Effector memory CD8-positive, alpha-beta T cell (primary cell): ENCODE data around the gene THBS3.
"Not testable (repeated sequence)": the region's sequence is repeated elsewhere in the genome, so short reads cannot be mapped to it uniquely, and the experiment has no call there.

Experiments used
- ATAC-seq: fragments of 150-1000 bp; cut with Tn5 transposase; replicated peaks from 2 replicates; pipeline ENCODE4 v1.10.0; 2021; ENCODE audit warnings: mild to moderate bottlenecking, moderate library complexity
- DNase-seq, 3 experiments: peaks; one replicate each; pipeline ENCODE4 v3.0.0; 2021
- H3K27ac Mint-ChIP-seq, 2 donors: one replicate each; pipeline ENCODE4 v1.8.0; 2022; ENCODE audit warnings: mild to moderate bottlenecking in 2 of 2, mixed read lengths in 2 of 2, moderate library complexity in 2 of 2
- H3K27me3 Mint-ChIP-seq, 2 donors: one replicate each; pipeline ENCODE4 v1.8.0; 2022; ENCODE audit warnings: mixed read lengths in 2 of 2
- H3K36me3 Mint-ChIP-seq: one replicate; pipeline ENCODE4 v1.8.0; 2022; ENCODE audit warnings: mild to moderate bottlenecking, moderate library complexity, mixed read lengths; ENCODE audit not compliant: insufficient read depth
- H3K4me1 Mint-ChIP-seq, 2 donors: one replicate each; pipeline ENCODE4 v1.8.0; 2022; ENCODE audit warnings: low read depth in 2 of 2, mixed read lengths in 2 of 2
- H3K4me3 Mint-ChIP-seq, 2 donors: one replicate each; pipeline ENCODE4 v1.8.0; 2022; ENCODE audit warnings: mild to moderate bottlenecking in 2 of 2, mixed read lengths in 2 of 2, moderate library complexity in 2 of 2
- H3K9me3 Mint-ChIP-seq, 2 donors: one replicate each; pipeline ENCODE4 v1.8.0; 2022; ENCODE audit warnings: mixed read lengths in 2 of 2

The THBS3 gene

DNA sequence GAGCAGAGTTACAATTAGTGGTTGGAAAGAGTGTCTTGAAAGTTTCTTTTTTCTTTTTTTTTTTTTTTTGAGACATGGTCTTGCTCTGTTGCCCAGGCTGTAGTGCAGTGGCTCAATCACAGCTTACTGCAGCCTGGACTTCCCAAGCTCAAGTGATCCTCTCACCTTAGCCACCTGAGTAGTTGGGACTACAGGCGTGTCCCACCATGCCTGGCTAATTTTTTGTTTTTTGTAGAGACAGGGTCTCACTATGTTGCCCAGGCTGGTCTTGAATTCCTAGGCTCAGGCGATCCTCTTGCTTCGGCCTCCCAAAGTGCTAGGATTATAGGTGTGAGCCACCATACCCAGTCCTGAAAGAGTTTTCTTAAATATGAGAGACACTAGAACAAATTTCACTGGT lies 39.1 kb upstream of the THBS3 start:
- not testable (repeated sequence) for ATAC-seq, H3K27ac Mint-ChIP-seq, H3K9me3 Mint-ChIP-seq, H3K27me3 Mint-ChIP-seq, DNase-seq
- Mint-ChIP-seq H3K4me3 (peak overlapping the region in 1 of 2 donors; percentile 6), H3K36me3 (peaks cover 29% of the 10 kb centered on the region), H3K4me1 (peaks cover 19% of the 10 kb centered on the region in 2 donors)

DNA sequence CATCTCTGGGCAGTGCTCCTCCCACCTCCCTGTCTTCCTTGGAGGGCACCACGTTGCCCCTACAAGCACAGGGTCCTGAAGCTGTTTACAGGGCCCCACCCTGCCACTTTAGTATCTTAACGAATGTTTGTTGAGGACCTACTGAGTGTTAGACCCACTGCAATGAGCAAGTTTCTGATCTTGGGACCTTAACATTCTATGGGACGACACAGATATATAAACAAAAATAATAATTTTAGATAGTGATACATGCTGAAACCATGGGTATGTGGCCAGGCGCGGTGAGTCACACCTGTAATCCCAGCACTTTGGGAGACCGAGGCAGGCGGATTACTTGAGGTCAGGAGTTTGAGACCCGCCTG lies 37.4 kb upstream of the THBS3 start:
- peaks cover 0 to 2% of the 10 kb centered on the region in 2 donors for H3K9me3 Mint-ChIP-seq
- no peak for DNase-seq
- H3K4me3 Mint-ChIP-seq, result peak overlapping the region; percentile 78 to 83
- ATAC-seq, result no peak
- H3K36me3 Mint-ChIP-seq, result peaks cover 29% of the 10 kb centered on the region
- peak overlapping the region; percentile 97 to 98 for H3K27ac Mint-ChIP-seq
- peaks cover 28 to 32% of the 10 kb centered on the region in 2 donors for H3K4me1 Mint-ChIP-seq
- no peaks in the 10 kb centered on the region for H3K27me3 Mint-ChIP-seq

DNA sequence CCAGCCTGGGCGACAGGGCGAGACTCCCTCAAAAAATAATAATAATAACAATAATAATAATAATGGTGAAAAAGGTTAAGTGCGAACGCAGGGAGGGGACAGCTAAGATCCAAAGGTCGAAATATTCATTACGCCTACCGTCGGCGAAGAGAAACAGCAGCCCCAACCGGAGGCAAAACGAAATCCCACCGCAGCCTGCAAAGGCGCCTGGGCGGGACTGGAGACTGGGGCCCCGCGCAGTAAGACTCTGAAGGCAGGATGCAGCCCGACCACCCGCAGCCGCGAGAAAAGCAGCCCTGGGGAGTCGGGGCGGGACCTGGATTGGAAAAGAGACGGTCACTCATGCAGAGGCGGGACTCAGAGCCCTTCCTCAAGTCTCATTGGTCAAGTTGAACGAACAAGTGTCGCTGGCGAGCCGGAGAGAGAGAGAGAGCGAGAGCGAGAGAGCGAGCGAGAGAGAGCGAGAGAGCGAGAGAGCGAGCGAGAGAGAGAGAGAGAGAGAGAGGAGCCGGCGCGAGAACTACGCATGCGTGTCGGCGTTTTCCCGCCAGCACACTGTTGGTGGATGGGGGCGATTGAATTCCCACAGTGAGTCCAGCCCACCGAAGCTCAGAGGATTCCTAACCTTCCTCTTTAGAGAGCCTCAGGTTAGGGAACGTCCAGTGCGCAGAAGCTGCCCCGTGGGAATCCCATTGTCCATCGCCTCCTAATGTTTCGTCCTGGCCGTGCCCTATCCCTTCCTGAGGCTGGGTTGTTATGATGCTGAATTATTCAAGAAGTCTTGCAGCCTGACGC lies 36.9 kb upstream of the THBS3 start:
- peak overlapping the region; percentile 97 to 98 for H3K27ac Mint-ChIP-seq

DNA sequence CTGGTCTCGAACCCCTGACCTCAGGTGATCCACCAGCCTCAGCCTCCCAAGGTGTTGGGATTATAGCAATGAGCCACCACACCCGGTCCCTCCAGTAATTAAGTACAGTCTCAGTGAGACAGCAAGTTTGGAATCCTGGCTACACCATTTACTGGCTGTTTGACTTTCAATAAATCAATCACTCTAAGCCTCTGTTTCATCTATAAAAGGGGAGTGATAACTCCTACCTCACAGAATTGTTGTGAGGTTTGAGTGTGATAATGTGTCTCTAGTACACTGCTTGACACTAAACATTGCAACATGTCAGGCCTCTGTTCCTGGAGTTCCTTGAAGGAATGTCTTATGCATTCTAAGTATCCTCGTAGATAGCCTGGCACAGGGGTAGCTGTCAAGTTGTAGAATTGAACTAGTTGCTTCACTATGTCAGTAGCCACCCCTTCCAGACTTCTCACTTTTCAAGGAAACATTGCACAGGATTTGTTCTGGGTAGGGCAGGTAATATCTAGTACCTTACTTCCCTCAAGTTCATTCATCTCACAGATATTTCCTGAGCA lies 35.2 kb upstream of the THBS3 start:
- H3K4me1 Mint-ChIP-seq, result peaks cover 28 to 32% of the 10 kb centered on the region in 2 donors

More for the DNA sequence above, 36.9 kb upstream of the THBS3 start:
- peak overlapping the region; percentile 78 to 83 for H3K4me3 Mint-ChIP-seq
- H3K4me1 Mint-ChIP-seq, result peaks cover 24 to 32% of the 10 kb centered on the region in 2 donors
- no peaks in the 10 kb centered on the region for H3K27me3 Mint-ChIP-seq
- ATAC-seq (peak; percentile 96), DNase-seq (peak; percentile 92 to 97 (median 95))
- peaks cover 0 to 2% of the 10 kb centered on the region in 2 donors for H3K9me3 Mint-ChIP-seq
- H3K36me3 Mint-ChIP-seq, result peaks cover 29% of the 10 kb centered on the region

DNA sequence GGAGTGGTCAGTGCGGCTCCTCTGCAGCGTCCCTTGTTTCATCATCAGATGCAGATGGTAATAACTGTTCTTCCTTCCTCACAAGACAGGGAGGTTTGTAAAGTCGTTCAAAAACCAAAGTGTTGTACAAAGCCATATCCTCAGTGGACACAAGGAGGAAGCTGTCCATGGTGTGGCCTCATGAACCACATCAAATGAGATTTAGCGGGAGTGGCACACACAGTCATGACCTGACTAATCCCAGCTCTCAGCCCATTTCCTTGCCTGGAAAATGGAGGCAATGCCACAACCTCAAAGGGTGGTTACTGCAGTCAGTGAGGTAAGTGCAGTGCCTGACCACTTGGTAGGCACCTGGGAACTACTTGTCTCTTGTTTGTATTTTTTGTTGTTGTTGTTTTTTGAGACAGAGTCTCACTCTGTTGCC lies 34.2 kb upstream of the THBS3 start:
- Mint-ChIP-seq H3K9me3 (peaks cover 0 to 2% of the 10 kb centered on the region in 2 donors), H3K27me3 (no peaks in the 10 kb centered on the region), H3K36me3 (peaks cover 42% of the 10 kb centered on the region), H3K27ac (peak overlapping the region; percentile 91 to 92), H3K4me1 (peaks cover 28 to 32% of the 10 kb centered on the region in 2 donors), H3K4me3 (peak overlapping the region; percentile 85 to 87)
- DNase-seq (no peak), ATAC-seq (no peak)

More for the DNA sequence above, 35.2 kb upstream of the THBS3 start:
- ATAC-seq, result no peak
- no peaks in the 10 kb centered on the region for H3K27me3 Mint-ChIP-seq
- peak overlapping the region; percentile 78 to 83 for H3K4me3 Mint-ChIP-seq
- H3K27ac Mint-ChIP-seq, result peak overlapping the region; percentile 97 to 98
- no peak for DNase-seq
- peaks cover 0 to 2% of the 10 kb centered on the region in 2 donors for H3K9me3 Mint-ChIP-seq
- H3K36me3 Mint-ChIP-seq, result peaks cover 36% of the 10 kb centered on the region

DNA sequence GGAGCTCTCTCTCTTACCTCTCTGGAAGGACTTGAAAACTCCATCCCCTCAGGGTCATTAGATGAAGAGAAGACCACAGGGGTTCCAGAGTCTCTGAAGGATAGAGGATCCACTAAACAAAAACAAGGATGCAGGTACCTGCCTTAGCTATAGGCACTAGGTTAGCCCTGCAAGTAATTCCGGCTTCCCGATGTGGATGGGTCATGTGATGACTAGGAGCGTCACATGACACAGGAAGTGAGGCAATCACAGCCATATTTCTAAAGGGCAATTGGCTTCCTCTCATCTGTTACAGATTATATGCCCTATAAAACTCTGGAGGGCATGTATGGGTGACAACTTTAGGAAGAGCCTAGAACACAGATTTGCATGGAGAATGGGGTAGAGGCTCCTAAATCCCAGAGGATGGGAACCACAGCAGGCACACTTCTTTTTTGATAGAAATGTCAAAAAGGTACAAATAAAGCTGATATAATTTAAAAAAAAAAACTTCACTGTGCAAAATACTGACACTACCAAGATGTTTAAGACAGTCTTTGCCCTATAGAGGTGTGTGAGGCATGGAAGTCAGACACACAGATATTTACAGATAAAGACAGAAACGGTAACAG lies 33.5 kb upstream of the THBS3 start:
- peak overlapping the region; percentile 85 to 87 for H3K4me3 Mint-ChIP-seq
- DNase-seq, result peak; percentile 62 to 70 (median 68)
- H3K9me3 Mint-ChIP-seq, result peaks cover 0 to 2% of the 10 kb centered on the region in 2 donors
- H3K4me1 Mint-ChIP-seq, result peaks cover 28 to 32% of the 10 kb centered on the region in 2 donors
- peaks cover 38% of the 10 kb centered on the region for H3K36me3 Mint-ChIP-seq
- no peaks in the 10 kb centered on the region for H3K27me3 Mint-ChIP-seq
- peak; percentile 32 for ATAC-seq
- H3K27ac Mint-ChIP-seq, result peak overlapping the region; percentile 91 to 92

DNA sequence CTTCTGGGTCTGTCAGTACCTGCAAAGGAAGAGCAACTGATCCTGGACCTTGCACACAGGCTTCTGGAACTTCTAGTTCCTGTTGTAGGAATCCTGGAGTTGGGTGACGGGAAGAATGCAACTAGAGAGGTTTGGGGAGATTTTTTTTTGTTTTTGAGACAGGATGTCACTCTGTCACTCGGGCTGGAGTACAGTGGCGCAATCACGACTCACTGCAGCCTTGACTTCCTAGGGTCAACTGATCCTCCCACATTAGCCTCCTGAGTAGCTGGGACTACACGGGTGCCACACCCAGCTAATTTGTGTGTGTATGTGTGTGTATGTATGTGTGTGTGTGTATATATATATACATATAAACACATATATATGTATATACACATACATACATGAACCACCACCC lies 28.8 kb upstream of the THBS3 start:
- DNase-seq (no peak), ATAC-seq (no peak)
- H3K36me3 Mint-ChIP-seq, result peaks cover 24% of the 10 kb centered on the region
- no peak overlapping the region for H3K4me3 Mint-ChIP-seq
- H3K4me1 Mint-ChIP-seq, result peaks cover 14 to 22% of the 10 kb centered on the region in 2 donors
- no peaks in the 10 kb centered on the region for H3K9me3 Mint-ChIP-seq
- H3K27ac Mint-ChIP-seq, result no peak overlapping the region
- no peaks in the 10 kb centered on the region for H3K27me3 Mint-ChIP-seq

DNA sequence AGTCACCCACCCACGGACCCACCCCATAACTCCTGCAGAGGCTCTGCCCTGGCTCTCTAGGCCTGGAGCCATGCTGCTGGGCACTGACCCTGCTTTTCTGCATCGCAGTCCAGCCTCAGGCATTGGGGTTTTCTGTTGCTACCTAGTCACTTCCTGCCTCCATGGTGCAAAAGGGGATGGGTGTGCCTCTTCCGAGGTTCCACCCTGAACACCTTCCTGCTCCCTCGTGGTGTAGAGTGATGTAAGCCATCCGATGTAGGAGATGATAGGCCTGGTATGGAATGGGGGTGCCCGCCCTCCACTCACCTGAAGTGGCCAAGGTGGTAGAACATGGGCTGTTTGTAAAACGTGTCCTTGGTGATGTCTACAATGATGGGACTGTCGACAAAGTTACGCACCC lies 27.7 kb upstream of the THBS3 start:
- peak; percentile 51 for ATAC-seq
- not testable (repeated sequence) for H3K4me3 Mint-ChIP-seq, DNase-seq, H3K27me3 Mint-ChIP-seq, H3K9me3 Mint-ChIP-seq
- H3K27ac Mint-ChIP-seq, result peak overlapping the region in 1 of 2 donors; percentile 12
- H3K4me1 Mint-ChIP-seq, result peaks cover 4 to 12% of the 10 kb centered on the region in 2 donors
- H3K36me3 Mint-ChIP-seq, result peaks cover 24% of the 10 kb centered on the region

DNA sequence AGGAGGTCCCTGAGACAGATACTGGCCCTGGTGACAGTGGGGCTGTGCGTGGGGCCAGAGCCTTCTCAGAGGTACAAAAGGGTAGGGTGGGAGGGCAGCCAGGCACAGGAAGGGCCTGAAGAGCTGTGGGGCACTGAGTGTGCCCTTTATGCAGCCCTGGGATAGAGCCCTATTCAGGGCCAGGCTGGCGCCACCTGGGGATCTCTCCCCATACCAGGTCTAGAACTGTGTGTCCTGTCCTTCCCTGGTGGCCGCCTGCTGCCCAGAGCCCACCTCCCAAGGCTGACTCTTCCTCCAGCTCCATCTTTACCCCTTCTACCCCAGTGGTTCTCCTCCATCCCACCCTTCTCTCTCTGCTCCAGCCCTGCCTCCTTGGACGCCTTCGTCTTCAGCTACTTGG lies 25.8 kb upstream of the THBS3 start:
- DNase-seq, H3K9me3 Mint-ChIP-seq, H3K27me3 Mint-ChIP-seq, H3K4me3 Mint-ChIP-seq, H3K4me1 Mint-ChIP-seq, ATAC-seq, H3K27ac Mint-ChIP-seq: not testable (repeated sequence)
- H3K36me3 Mint-ChIP-seq, result peaks cover 17% of the 10 kb centered on the region

DNA sequence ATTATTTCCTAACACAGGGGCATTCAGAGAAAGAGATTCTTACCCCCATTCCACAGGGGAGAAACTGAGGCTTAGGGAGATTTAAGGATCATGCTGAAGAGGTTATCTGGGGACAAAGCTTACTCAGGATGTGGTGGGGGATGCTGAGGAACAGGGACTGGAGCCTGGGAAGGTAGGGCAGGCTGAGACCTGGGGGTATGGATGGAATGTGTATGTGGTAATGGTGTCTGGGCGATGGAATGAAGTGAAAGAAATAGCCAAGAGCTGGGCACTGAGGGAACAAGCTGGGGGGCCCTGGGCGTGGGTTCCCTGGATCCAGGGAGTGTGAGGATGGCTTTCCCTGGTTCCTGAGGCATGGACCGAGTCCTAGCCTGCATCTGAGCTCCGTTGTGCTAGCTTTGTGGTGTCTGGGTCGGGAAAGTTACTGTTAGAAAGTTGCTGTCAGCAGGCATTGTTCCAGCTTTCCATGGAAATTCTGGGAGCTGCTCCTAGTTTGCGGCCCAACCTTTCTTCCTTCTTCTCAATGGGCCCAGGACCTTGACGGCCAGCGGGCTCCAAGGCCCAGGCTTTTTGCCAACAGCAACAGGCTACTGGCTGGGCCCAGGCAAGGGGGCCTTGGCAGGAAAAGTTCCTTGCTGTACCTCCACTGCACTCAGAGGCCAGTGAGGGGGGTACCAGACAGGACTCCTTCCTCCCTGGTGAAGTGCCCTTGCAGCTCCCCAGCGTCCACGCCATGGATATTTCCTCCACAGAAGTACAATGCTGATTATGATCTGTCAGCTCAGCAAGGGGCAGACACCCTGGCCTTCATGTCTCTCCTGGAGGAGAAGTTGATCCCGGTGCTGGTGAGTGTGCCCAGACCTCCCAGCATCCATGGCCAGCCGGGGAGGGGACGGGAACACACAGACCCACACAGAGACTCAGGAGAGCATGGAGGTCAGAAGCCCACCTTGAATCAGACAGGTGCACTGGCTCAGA lies 24.6 kb upstream of the THBS3 start:
- not testable (repeated sequence) for DNase-seq

DNA sequence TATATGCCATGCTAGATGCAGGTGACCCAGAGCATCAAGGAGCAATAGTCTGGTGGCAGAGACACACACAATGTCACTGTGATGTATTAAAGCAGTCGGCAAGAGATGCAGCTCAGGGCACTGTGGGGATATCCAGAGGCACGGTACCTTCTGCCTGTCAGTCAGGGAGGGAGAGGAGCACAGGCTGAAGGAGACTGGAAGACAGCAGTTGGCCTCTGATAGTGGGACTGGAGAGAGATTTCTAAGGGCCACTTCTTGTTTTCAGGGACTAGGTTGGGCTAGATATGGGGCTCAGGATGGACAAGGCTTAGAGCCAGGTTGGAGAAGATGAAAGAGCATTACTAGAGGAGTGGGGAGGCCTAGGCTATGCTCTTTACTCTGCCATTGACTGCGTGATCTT lies 23.6 kb upstream of the THBS3 start:
- not testable (repeated sequence) for H3K27me3 Mint-ChIP-seq, ATAC-seq, DNase-seq, H3K27ac Mint-ChIP-seq, H3K9me3 Mint-ChIP-seq, H3K4me3 Mint-ChIP-seq
- H3K36me3 Mint-ChIP-seq, result peaks cover 21% of the 10 kb centered on the region
- peaks cover 13 to 20% of the 10 kb centered on the region in 2 donors for H3K4me1 Mint-ChIP-seq

More for the DNA sequence above, 24.6 kb upstream of the THBS3 start:
- not testable (repeated sequence) for H3K9me3 Mint-ChIP-seq, ATAC-seq, H3K27ac Mint-ChIP-seq, H3K4me3 Mint-ChIP-seq, H3K27me3 Mint-ChIP-seq
- Mint-ChIP-seq H3K4me1 (peaks cover 4 to 12% of the 10 kb centered on the region in 2 donors), H3K36me3 (peaks cover 15% of the 10 kb centered on the region)

DNA sequence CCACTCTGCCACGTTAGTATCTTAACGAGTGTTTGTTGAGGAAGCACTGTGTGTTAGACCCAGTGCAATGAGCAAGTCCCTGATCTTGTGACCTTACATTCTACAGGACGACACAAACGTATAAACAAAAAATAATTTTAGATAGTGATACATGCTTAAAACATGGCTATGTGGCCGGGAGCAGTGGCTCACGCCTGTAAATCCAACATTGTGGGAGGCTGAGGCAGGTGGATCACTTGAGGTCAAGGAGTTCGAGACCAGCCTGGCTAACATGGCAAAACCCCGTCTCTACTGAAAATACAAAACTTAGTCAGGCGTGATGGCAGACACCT lies 20.4 kb upstream of the THBS3 start:
- ATAC-seq, result no peak
- Mint-ChIP-seq H3K4me3 (peak overlapping the region; percentile 88 to 92), H3K4me1 (peaks cover 12 to 15% of the 10 kb centered on the region in 2 donors)

More for the DNA sequence above, 20.4 kb upstream of the THBS3 start:
- no peaks in the 10 kb centered on the region for H3K9me3 Mint-ChIP-seq
- H3K27ac Mint-ChIP-seq, result peak overlapping the region; percentile 91 to 93
- H3K36me3 Mint-ChIP-seq, result peaks cover 12% of the 10 kb centered on the region
- DNase-seq, result no peak
- no peaks in the 10 kb centered on the region for H3K27me3 Mint-ChIP-seq
